Anterior cingulate cortex (tissue), 58 donors: ENCODE measurements around the gene FLNC.

Experiments used
- DNase-seq, 58 donors: peaks; one replicate each; lab custom pipeline; 2025; lab: John Stamatoyannopoulos, UW

The FLNC gene, protein sequence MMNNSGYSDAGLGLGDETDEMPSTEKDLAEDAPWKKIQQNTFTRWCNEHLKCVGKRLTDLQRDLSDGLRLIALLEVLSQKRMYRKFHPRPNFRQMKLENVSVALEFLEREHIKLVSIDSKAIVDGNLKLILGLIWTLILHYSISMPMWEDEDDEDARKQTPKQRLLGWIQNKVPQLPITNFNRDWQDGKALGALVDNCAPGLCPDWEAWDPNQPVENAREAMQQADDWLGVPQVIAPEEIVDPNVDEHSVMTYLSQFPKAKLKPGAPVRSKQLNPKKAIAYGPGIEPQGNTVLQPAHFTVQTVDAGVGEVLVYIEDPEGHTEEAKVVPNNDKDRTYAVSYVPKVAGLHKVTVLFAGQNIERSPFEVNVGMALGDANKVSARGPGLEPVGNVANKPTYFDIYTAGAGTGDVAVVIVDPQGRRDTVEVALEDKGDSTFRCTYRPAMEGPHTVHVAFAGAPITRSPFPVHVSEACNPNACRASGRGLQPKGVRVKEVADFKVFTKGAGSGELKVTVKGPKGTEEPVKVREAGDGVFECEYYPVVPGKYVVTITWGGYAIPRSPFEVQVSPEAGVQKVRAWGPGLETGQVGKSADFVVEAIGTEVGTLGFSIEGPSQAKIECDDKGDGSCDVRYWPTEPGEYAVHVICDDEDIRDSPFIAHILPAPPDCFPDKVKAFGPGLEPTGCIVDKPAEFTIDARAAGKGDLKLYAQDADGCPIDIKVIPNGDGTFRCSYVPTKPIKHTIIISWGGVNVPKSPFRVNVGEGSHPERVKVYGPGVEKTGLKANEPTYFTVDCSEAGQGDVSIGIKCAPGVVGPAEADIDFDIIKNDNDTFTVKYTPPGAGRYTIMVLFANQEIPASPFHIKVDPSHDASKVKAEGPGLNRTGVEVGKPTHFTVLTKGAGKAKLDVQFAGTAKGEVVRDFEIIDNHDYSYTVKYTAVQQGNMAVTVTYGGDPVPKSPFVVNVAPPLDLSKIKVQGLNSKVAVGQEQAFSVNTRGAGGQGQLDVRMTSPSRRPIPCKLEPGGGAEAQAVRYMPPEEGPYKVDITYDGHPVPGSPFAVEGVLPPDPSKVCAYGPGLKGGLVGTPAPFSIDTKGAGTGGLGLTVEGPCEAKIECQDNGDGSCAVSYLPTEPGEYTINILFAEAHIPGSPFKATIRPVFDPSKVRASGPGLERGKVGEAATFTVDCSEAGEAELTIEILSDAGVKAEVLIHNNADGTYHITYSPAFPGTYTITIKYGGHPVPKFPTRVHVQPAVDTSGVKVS (N-terminal part only)

DNA sequence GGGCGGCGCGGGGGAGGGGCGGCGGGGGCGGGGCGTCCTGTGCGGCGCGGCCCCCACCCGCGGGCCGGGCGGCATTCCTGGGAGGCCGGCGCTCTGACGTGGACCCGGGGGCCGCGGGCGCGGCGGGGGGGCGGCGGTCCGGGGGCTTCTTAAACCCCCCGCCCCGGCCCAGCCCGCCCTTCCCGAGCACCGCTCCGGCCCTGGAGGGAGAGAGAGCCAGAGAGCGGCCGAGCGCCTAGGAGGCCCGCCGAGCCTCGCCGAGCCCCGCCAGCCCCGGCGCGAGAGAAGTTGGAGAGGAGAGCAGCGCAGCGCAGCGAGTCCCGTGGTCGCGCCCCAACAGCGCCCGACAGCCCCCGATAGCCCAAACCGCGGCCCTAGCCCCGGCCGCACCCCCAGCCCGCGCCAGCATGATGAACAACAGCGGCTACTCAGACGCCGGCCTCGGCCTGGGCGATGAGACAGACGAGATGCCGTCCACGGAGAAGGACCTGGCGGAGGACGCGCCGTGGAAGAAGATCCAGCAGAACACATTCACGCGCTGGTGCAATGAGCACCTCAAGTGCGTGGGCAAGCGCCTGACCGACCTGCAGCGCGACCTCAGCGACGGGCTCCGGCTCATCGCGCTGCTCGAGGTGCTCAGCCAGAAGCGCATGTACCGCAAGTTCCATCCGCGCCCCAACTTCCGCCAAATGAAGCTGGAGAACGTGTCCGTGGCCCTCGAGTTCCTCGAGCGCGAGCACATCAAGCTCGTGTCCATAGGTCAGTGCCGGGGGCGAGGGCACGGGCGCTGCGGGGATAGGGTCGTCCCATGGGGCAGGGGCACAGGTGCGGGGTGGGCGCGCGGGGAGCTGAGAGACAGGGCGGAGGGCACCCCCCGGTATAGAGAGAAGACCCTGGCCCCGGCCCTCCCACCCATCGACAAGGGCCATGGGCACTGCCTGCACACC is at the start of gene FLNC:
FLNC (plus strand) TSS at position 176 of the 947 bp plus-strand sequence; CDS start at position 408, 232 bp downstream.
- peak in 3 of 58 donors; percentile 41 to 51 (median 42) for DNase-seq

GRCh38 chr7:128781126-128781525 is 49.1 kb upstream of the FLNC start:
- DNase-seq, result no peak

GRCh38 chr7:128781851-128782250 is 48.4 kb upstream of the FLNC start:
- DNase-seq, result no peak

GRCh38 chr7:128783143-128783861 is 46.9 kb upstream of the FLNC start:
- DNase-seq, result peak in 40 of 58 donors; percentile 6 to 76 (median 36)

DNA sequence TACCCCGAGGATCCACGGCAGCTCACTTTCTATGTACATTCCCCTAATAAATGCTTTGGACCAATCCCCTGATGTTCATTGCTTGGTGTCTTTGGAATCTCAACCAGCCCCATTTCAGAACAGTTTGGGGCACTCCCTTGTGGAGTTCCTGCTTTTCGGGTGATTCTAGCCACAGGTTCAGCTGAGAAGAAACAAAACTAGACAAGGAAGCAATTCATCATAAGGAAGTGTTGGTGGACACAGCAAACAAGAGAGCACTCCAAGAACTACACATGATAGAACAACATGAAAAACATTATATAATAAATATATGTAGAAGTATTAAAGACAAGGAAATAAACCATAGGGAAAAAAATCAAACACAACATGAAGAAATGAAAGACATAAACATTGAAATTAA is 44.5 kb upstream of the FLNC start:
- no peak for DNase-seq

- no peak for DNase-seq
Measured at GRCh38 chr7:128788446-128789412, 41.5 kb upstream of the FLNC start.

- peak in 1 of 58 donors; percentile 11 for DNase-seq
Measured at GRCh38 chr7:128790315-128791041, 39.7 kb upstream of the FLNC start.

- peak in 52 of 58 donors; percentile 10 to 75 (median 47) for DNase-seq
Measured at GRCh38 chr7:128791121-128791971, 38.9 kb upstream of the FLNC start, which contains the start of gene CCDC136. Gene CCDC136, plus strand, starts transcription at chr7:128791968. Its CDS starts 444 bp downstream, at chr7:128792412.

DNA sequence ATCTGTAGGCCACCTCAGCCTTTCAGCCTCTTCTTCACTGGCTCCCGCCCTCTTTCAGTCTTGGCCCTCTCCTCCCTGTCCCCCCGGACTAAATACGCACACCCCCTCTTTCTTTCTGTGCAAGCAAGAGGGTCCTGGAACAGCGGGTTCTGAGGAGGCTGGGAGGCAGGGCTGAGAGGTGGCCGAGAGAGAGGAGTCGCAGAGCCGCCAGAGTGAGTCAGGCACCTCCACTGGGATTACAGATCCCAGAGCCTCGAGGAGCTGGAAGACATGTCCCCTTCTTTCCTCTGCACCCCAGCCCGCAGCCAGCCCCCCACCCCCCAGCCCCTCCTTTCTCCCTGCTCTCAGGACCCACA is 38.3 kb upstream of the FLNC start:
- no peak for DNase-seq

DNA sequence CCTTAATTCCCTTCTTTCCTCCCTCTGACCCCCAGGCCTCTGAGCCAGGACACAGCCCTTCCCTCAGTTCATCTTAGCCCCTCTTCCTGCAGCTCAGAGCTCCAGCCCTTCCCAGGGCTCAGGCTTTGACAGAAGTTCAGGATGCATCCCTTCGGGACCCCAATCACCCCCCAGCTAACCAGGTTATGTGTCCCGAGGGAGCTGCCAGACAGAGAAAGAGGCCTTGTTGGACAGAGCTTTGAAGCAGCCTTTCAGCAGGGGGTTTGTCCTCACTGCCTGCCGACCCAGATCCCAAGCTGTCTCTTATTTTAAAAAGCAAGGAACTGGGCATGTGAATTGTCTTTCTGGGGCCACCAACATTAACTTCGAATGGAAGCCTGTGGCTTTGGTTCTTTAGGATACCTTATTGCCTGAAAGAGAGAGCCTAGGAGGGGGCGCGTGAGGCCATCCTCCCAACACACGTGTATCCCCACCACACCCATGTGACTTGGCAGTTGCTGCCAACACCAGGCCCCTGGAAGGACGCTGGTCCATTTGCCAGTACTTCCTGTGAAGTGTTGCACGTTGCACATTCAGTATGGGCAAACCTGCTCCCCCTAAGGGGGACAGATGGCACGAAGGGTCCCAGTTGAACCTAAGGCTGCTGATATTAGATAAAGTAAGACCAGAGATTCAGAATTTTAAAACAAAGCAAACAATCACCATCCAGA is 37.6 kb upstream of the FLNC start:
- DNase-seq, result peak in 15 of 58 donors; percentile 5 to 41 (median 28)

- no peak for DNase-seq
Measured at GRCh38 chr7:128793181-128793547, 37.0 kb upstream of the FLNC start.

DNA sequence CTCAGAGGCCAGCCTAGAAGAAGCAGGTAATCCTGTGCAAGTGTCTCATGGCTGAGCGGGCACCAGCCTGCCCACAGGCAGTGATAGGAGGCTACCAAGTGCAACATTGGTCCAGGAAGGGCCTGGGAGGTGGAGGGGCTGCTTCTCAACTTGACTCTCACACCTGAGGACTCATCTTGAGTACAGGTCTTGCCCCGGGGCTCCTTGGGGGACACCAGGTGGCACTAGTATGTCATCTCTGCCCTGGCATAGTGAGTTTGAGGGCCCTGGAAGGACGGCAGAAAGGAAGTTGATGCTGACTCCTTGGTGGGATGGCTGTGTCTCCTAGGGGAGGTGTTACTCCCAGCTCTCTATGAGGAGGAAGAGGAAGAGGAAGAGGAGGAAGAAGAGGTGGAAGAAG is 36.2 kb upstream of the FLNC start:
- peak in 1 of 58 donors; percentile 6 for DNase-seq

DNA sequence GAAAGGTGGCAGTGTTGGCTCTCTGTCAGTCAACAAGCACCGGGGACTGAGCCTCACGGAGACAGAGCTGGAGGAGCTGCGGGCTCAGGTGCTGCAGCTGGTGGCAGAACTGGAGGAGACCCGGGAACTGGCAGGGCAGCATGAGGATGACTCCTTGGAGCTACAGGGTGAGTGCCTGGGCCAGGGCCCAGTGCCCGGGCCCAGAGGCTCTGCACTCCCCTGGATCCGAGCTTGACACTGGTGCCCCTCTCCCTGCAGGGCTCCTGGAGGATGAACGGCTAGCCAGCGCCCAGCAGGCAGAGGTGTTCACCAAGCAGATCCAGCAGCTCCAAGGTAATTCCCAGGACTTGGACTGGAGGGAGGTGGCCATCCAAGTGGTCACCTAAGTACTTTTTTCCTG is 35.8 kb upstream of the FLNC start:
- DNase-seq, result no peak

- no peak for DNase-seq
Measured at GRCh38 chr7:128795129-128795528, 35.1 kb upstream of the FLNC start.

DNA sequence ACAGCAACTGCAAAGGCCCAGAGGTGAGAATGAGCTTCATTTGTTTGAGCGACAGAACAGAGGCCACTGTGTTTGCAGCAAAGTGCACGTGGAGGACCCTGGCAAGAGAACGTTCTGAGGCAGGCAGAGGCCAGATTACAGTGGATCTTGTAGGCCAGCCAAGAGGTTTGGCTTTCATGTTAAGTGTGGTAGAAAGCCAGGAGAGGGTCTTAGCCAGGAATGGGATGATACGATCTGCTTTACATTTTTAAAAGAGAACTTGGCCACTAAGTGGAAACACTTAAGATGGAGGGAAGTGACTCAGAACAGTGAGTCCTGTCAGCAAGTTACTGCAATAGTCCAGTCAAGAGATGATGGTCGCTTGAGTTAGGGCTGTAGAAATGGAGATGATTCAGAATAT is 33.9 kb upstream of the FLNC start:
- DNase-seq, result no peak
